Fibroblast of skin of right biceps (primary cell): ENCODE measurements around the gene STARD10.
"Not testable (repeated sequence)": the region's sequence is repeated elsewhere in the genome, so short reads cannot be mapped to it uniquely, and the experiment has no call there.

ENCODE experiments used
- DNase-seq: peaks from one replicate; pipeline ENCODE4 v3.0.0-alpha.2; 2013

The STARD10 gene

DNA sequence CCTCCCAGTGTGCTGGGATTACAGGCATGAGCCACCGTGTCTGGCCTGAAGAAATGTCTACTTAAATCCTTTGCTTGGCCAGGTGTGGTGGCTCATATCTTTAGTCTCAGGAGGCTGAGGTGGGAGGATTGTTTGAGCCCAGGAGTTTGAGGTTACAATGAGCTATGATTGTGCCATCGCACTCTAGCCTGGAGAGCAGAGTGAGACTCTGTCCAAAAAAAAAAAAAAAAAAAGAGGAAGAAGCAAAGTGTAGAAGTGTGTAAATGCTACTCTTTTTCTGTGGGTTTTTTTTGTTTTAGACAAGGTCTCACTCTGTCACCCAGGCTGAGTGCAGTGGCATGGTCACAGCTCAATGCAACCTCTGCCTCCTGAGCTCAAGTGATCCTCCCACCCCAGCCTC lies 13.9 kb upstream of the STARD10 start:
- DNase-seq: no peak

DNA sequence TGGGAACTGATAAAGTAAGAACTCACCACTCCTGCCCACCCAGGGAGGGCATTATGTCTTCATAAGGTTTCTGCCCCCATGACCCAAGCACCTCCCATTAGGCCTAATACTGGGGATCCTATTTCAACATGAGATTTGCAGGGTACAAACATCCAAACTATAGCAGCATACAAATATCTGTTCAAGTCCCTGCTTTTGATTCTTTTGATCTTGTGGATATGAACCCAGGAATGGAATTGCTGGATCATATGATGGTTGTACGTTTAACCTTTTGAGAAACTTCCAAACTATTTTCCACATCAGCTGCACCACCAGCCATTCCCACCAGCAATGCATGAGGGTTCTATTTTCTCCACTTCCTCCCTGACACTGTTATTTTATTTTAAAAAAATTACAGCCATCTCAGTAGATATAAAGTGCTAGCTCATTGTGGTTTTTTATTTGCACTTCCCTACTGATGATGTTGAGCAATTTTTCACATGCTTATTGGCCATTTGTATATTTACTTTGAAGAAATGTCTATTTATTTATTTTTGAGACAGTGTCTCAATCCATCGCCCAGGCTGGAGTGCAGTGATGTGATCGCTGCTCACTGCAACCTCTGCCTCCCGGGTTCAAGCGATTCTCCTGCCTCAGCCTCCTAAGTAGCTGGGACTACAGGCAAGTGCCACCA lies 13.3 kb upstream of the STARD10 start:
- DNase-seq: peak; percentile 34

DNA sequence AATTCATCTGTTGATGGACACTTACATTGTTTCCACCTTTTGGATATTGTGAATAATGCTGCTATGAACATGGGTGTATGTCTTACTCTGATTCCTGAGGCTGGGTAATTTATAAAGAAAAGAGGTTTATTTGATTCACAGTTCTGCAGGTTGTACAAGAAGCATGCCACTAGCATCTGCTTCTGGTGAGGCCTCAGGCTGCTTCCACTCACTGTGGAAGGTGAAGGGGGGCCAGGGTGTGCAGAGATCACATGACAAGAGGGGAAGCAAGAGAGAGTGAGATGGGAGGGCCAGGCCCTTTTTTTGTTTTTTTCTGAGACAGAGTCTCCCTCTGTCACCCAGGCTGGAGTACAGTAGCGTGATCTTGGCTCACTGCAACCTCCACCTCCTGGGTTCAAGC lies 12.5 kb upstream of the STARD10 start:
- DNase-seq: not testable (repeated sequence)

DNA sequence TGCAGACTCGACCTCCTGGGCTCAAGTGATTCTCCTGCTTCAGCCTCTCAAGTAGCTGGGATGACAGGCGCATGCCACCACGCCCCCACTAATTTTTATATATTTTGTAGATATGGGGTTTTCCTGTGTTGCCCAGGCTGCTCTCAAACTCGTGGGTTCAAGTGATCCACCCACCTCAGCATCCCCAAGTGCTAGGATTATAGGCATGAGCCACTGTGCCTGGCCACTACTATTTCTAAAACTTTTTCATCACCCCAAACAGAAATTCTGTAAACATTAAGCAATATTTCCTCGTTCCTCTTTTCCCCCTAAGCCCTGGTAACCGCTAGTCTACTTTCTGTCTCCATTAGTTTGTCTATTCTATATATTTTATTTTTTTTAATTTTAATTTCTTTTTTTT lies 11.4 kb upstream of the STARD10 start:
- no peak for DNase-seq

DNA sequence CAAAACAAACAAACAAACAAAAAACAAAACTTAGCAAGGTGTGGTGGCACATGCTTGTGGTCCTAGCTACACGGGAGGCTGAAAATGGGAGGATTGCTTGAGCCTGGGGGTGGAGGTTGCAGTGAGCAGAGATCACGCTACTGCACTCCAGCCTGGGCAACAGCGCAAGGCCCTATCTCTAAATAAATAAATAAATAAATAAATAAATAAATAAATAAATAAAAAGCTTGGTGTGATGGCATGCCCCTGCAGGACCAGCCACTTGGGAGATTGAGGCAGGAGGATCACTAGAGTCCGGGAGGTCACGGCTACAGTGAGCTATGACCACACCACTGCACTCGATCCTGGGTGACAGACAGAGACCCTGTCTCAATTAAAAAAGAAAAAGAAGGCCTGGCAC lies 9.0 kb upstream of the STARD10 start:
- DNase-seq: no peak

DNA sequence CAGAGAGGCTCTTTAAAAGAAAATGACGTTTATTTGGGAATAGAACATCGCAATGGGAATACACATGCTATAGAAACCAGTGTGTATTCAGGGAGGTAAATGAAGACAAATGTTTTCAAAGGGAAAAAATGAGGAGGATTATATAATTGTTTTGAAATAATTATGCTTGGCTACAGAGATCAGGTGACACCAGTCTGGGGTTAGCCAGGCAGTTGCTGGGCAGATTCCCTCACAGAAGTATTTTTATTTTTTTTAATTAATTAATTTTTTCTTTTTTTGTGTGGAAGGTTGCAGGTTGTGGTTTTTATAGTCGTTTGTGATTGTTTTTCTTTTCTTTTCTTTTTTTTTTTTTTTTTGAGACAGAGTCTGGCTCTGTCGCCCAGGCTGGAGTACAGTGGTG lies 5.6 kb upstream of the STARD10 start:
- DNase-seq: no peak

DNA sequence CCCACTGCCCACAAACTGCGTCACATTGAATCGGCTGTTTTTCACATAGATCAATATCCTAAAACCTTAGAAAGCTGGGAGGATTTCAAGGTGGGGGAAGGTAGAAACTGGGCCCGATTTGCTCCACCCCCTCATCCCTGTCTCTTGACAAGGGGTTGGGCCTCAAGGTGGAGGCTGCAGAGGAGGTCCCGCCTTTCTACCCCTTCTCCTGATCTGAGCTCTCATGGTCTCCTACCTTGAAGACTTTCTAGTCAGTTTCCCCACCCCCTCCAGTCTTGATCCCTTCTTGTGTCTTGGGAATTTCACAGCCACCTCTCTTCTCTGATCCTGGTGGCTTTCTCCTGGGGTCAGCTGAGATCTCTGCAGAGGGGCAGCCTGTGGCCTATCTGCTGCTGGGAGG lies 4.5 kb upstream of the STARD10 start:
- DNase-seq: no peak

DNA sequence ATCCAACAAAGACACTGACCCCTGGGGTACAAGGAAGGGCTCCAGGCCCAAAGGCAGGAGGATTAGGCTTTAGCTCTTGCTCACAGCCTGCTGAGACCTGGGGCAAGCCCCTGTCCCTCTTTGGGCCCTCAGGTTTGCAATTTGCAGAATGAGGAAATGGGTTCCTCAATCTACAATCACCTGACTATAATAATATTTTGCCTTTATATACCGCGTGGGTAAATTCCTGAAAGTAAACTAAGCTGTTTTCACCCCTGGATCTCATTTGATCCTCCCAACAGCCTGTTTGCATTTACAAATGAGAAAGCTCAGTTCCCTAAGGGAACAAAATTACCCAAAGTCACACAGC lies 797 bp downstream of the STARD10 start:
- no peak for DNase-seq

DNA sequence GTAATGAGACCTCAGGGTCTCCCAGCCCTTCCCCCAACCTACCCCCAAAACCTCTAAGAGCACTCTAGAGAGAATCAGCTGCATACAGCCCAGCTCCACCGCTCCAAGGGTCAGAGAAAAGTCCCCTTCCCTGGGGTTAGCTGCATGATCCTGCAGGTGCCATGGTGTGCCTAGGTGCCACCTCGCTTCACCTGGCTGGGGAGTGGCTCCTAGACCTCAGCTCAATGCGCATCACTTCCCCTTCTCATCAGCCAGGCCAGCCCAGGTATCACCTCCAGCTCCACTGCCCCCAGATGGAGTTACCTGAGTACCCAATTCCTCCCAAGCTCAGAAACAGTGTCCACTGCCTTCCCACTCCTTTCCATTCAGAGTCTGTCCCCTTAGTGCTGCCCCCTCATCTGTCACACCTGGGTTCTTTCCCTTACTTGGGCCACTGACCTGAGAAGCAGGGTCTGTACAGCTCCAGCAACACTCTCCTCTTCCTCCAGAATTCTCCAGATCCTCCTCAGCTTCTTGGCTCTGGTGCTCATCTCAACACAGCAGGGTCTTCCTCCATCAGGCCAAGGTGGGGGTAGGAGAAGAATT lies 1.3 kb downstream of the STARD10 start:
- no peak for DNase-seq

DNA sequence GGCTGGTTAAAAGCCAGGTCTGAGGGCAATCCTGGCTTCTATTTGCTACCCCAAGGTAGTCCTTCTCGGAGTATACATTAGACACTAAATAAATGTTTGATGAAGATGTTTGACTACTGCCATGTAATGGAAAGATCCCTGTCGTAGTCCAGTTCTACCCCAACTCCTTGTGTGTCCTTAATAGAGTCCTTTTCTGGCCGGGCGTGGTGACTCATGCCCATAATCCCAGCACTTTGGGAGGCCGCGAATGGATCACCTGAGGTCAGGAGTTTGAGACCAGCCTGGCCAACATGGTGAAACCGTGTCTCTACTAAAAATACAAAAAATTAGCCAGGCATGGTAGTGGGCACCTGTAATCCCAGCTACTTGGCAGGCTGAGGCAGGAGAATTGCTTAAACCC lies 2.6 kb downstream of the STARD10 start:
- not testable (repeated sequence) for DNase-seq

DNA sequence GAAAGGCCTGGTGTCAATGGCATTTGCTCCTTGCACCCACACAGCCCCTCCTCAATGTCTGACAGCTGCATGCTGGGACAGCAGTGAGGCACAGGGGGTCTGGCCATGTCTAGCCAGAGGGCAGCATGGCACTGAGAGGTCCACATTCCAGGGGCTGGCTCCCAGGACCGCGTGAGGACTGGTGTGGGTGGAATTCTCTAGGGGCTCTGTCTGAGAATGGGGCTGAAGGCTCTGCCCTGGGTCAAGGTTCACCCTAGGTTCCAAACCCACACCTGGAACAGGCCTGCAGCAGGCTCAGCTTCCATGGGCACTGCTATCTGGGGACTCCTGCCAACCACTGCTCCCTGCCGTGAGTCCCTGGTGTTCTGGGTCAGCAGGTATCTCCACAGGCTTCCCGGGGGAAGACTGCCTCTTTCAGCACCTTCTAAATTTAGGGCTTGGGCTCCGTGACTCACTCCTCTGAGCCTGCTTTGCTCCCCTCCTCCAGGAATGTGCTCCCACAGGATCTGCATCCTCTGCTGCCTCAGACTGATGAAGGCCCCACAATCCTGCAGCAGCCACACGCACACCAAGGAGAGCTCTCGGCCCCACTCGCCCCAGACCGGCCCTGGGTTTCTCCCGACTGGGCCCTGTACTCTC lies 4.2 kb downstream of the STARD10 start:
- DNase-seq: peak; percentile 94

DNA sequence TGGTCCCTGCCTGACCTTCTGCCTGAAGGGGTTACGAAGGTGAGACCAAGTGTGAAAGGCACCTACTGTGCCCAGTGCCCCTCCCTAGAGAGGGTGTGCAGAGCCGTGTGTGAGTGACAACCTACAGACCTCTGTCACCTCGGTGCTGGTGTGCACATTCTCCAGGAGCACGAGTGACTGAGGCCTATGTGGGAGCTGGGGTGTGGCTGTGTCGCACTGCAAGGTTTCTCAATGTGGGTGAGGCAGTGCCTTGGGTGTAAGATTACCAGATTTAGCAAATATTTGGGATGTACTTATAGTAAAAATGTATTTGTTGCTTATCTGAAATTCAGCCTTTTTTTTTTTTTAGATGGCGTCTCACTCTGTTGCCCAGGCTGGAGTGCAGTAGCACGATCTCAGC lies 5.6 kb downstream of the STARD10 start:
- DNase-seq: no peak

DNA sequence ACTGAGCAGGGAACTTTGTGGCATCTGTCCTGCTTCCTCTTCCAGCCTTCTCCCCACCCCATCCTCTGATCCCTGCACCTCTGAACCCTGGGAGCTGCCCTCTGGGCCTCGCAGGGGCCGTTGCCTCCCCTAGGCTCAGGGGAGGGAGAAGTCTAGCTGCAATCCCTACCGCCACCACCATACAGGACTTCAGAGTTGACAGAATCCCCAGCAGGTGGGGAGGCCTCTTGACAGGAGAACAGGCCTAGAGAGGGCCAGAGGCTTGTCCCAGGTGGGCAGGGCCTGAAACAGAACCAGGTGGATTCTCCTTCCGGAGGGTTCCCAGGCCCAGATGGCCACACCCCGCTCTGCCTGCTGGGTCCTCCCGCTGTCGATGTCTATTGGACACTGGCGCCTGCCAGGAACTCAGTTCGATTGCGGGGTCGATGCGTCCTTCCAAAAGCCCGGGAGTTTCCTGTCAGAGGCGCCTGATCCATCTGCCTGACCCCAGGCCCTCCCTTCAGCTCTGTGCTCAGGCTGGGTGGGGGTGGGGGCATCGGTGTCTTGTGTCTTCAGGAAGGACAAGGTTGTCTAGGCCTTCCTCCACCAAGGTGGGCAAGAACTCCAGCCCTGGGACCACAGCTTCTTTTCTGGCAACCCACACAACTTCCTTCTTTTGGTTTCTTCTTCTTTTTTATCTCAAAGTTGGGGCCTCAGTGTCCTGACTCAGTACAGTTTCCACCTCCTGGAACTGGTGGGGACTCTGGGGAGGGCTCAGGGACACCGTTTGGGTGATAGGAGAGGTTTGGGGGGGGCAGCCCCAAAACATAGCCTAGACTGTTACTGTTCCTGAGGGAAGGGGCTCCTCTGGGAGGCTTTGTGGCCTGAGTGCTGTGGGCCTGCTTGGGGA lies 6.4 kb downstream of the STARD10 start:
- DNase-seq: no peak

DNA sequence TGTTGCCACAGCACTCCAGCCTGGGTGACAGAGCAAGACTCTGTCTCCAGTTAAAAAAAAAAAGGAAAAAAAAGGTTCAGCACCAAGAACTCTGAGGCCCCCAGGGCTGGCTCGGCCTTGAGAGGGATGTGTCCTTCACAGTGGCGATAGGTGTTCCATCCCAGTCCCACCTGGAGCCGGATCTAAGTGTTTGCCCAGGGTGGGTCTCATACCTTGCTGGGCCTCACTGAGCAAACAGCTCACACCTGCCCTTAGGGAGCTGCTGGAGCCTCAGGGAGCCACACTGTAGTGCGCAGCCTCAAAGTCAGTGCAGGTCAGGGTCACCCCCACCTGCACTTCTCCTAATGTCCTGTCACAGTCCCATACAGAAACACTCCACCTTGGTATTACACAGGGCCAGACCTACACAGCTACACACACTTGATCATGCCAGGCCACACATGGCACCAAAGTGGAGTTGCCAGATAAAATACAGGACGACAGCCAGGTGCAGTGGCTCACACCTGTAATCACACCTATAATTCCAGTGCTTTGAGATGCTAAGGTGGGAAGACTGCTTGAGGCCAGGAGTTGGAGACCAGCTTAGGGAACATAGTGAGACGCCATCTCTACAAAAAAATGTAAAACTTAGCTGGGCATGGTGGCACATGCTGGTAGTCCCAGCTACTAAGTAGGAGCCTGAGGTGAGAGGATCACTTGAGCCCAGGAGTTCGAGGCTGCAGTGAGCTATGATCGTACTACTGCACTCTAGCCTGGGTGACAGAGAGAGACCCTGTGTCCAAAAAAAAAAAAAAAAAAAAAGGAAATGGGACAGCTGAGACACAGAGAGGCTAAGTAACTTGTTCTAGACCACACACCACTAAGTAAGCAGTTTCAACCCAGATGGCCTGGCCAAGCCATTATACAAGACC lies 7.3 kb downstream of the STARD10 start:
- no peak for DNase-seq

DNA sequence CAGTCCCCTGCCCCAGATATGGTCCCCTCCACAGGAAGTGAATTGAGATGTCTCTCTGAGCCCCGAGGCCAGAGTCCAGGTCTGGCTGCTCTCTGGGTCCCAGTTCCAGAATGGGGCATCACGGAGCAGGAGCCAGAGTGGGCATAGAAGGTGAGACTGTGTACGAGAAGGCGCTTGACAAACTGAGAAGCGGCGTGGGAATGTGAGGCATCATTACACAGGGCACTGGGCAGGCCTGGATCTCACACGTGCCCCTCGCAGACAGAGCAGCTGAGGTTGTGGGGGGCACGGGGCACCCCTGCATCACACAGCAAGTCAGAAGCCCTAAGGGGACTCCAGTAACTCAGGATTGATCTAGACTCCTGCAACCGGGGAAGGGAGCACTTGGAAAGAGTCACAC lies 9.2 kb downstream of the STARD10 start:
- no peak for DNase-seq

DNA sequence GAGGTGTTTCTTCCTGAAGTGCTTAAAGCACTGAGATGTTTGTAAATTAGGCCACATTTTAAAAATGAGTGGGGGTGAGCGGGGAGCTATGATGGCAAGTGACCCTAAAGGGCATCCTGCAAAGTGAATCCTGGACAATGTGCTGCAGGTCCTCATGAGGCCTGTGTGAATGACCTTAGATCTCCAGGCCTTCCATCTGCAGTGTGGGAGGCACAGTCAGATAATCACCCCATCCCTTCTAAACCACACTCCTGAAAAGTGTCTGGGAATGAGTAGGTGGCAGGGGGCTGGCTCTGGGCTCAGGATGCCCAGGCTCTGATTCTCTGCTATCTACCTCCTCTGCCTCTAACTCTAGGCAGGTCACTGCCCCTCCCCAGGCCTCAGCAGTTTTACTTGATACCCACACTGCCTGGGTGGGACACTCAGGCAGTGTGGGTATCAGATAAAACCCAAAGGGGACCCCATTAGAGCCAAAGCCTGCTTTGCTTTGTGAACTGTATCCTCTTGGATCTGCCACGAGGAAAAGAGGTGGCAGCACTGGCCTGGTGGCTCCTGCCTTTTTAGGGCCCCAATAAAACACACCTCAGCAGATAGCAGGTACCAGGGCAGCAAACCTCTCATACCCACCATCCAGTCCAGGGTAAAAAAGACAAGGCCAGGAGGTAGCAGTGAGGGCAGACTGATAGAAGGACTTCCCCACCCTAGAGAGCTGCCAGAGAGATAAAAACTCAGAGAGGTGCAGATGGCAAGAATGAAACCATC lies 10.5 kb downstream of the STARD10 start:
- DNase-seq: no peak

DNA sequence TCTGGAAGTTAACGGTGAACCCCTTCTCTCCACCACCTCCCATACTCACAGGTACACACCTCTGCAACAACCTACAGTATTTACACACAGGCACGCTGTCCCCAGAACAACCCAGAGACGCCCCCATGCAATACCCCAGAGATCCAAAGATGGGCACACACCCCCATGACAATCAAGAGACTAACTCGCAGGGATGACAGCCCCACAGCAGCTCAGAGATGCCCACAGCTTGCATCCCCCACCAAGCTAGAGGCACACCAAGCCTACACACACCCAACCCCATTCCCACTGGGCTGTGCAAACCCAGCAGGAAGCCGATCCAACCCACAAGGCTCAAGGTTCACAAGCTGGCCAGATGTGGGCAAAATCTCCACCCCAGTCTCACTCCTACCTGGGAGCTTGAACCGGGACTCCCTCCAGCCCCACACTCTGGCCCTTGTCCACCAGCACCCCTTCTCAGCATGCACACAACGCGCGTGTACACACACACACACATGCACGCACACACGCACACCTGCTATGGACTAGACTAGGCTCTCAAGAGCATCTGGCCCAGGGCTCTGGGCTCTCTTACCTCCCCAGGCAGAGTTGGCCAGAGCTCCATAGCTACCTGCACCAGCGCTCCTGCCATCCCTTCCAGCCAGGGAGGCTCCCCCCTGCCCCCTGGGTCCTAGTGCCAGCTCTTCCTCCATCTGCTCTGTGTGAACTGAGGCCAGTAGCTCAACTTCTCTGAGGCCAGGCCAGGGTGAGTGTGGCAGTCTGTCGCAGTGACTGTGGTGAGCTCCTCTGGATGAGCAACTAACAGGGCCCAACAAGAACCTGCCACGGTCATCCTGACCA lies 11.5 kb downstream of the STARD10 start:
- no peak for DNase-seq

DNA sequence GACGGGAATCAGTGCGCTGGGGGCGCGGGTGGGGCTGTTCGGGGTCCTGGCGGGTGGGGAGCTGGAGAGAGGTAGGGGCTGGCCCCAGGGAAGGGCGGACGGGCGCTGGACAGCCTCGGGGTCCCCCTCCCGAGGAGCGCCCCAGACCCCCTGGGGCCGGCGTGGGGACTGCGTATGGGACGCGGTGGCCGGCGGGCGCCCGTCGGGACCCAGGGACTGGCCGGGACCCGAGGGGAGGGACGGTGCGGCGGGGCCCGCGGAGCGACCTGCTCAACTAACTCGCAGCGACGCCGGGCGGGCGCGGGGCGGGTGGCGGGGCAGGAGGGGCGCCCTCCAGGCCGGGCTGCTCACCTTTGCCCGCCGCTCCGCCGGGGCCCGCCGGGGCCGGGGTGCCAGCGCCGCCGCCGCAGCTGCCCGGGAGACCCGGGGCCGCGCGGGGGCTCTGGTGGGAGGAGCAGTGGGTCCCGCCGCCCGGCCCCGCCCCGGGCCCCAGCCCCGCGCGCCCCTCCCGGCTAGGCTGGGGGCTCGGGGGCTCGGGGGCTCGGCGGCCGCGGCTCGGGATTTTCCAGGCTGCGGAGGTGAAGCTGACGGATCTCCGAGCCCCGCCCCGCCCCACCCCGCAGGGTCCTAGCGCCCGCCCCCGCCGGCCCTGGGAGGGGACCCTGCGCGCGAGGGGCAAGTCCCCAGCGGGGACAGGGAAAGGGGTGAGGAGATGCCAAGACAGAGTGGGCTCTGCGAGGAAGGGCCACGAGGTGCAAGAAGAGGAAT lies 12.3 kb downstream of the STARD10 start:
- peak; percentile 26 for DNase-seq

DNA sequence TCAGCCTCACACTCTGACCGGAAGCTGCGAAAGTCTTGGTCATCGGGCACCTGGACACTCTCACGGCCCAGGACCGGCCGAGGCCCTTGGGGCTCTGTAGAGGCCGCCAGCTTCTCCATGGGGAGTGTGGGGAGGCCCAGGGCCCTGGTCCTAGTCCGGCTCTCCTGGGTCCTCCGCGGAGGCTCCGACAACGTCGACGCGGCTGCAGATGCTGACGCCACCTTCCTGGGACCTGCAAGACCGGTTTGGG lies 12.9 kb downstream of the STARD10 start:
- no peak for DNase-seq

DNA sequence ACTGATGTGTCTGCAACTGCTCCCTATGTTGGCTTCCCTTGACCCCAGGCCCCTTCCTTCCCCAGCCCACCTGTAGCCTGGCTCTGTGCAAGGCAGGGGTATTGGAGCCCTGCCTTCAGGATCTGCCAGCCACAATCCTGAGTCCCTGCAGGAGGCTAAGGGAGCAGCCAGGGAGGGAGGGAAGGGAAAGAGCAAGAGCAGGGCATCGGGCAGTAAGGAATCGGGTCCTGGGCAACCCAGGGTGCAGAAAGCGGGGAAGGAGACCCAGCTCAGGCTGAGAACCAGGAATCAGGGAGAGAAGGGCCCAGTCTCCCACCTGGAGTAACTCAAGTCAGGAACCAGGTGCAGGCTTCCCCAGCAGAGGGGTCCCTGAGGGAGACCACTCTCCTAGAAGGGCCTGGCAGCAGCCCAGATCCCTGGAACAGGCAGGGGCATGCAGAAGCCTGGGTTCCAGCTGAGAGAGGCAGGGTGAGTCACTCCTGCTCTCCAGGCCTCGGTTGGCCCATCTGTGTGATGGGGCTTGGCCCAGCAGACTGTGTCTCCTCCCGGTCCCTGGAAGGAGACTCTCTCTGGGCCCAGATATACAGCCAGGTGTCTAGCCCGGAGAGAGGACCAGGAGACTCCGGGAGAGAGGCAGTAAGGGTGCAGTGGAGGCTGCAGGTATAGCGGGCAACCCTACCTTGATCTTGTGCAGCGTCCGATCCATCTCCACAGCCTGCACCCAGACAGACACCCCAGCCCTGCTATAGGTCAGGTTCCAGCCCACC lies 13.4 kb downstream of the STARD10 start:
- no peak for DNase-seq
